Stromal cell of bone marrow (primary cell): Measurements from ENCODE around the gene CYP4F11.
"Not testable (repeated sequence)": the region's sequence is repeated elsewhere in the genome, so short reads cannot be mapped to it uniquely, and the experiment has no call there.

ENCODE experiments used
- DNase-seq: peaks from one replicate; pipeline ENCODE4 v3.0.0-alpha.2; 2012; ENCODE audit warnings: low read depth

CYP4F11 gene

DNA sequence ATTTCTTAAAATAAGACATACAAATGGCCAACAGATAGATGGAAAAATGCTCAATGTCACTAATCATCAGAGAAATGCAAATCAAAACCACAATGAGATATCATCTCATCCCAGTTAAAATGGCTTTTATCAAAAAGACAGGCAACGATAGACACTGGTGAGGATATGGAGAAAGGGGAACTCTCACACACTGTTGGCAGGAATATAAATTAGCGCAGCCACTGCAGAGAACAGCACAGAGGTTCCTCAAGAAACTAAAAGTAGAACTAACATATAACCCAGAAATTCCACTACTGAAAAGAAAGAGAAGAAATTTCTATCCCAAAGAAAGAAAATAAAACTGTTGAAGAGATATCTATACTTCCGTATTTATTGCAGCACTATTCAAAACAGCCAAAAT is 51.0 kb downstream of the CYP4F11 start:
- DNase-seq, result not testable (repeated sequence)

DNA sequence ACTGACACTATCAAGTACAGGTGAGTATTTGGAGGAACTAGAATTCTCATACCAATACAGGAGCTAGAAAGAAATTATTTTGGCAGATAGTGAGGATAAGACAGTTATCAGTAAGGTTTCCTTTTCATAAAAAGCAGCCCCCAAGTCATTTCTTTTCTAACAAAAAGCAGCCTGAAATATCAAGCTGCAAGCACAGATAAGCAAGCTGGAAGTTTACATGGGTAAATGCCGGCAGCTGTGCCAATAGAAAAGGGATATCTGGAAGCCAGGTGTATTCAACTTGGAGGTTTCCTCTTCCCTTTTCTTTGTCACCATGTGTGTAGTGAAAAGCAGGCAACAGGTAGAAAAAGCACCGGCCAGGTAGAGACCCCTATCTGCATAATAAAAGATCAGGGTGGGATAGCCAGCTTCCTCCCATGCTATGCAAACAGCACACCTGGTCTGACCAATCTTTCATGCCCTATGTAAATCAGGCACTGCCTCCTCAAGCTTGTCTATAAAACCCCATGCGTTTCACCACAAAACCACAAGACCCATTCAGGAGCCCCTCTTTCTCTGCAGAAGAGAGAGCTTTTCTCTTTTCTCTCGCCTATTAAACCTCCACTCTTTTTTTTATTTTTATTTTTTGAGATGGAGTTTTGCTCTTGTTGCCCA is 59.4 kb downstream of the CYP4F11 start:
- DNase-seq, result no peak

DNA sequence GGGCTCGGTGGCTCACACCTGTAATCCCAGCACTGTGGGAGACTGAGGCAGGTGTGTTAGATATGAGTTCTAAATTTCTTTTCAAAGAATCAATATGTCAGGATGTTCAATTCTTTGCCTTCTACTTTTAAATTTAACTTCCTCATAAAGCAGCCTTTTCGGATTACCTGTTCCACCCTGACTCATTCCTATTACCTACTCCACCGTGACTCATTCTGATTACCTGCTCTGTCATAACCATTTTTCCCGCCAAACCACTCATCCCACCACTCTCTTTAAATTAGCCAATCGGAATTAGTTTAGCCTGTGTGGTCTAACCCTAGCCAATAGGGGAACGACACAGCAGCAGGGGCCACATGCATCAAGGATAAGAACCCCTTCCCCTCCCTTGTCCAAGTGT is 60.6 kb downstream of the CYP4F11 start:
- not testable (repeated sequence) for DNase-seq

DNA sequence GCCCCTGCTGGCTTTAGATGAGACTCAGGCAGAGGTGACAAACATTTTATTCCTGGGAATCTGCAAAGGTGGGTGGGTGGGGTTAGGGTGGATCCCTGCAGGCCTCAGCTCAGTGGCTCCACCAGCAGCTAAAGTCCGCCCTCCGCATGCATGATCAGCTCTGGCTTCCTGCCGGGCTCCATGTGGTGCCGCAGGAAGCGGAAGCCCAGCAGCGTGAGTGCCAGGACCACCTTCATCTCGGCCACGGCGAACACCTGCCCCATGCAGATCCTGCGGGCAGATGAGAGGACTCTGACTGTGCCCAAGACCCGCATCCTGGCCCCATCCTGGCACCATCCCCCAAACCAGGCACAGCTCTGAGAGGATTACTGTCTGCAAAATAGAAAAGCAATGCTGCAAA is 62.8 kb downstream of the CYP4F11 start:
- no peak for DNase-seq

DNA sequence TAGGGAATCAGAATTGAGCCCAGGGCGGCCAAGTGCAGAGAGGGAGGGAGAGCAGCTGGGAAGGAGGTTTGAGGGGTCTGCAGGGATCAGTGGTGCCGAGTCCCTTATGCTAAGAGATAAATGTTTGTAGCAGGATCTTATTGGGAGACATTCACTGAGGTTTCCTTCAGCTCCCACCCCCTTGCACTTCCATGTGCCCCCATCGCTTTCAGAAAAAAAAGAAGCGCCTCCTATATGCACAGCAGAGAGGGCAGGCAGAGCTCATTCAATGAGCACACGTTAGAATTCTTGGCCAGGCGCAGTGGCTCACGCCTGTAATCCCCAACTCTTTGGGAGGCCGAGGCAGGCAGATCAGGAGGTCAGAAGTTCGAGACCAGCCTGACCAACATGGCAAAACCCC is 64.5 kb downstream of the CYP4F11 start:
- no peak for DNase-seq

DNA sequence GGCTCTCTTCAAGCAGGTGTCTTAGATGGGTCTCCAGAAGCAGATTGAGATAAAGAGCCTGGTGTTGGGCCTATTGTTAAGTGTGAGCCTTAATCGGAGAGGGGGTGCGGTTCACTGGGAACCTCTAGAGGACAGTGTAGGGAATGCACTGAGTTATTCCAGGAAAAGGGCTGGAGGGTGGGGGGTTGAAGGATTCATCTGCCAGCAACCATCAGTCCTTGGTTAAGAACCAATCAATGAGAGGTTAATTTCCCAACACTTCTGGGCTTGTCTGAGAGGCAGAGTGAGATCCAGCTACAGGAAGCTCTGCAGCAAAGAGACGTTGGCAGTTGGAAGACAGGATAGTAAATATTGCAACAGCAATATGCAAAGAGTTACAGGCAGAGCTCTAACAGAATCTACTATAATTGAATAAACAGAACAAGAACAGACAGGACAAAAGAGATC is 65.2 kb downstream of the CYP4F11 start:
- DNase-seq, result no peak

DNA sequence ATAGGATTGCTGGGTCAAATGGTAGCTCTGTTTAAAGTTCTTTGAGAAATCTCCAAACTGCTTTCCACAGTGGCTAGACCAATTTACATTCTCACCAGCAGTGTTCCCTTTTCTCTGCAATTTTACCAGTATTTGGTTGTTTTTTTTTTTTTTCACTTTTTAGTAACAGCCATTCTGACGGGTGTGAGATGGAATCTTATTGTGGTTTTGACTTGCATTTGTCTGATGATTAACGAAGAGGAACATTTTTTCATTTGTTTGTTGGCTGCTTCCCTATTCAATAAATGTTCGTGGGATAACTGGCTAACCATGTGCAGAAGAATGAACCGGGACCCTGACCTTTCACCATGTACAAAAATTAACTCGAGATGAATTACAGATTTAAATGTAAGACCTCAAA is 67.7 kb downstream of the CYP4F11 start:
- DNase-seq, result no peak

DNA sequence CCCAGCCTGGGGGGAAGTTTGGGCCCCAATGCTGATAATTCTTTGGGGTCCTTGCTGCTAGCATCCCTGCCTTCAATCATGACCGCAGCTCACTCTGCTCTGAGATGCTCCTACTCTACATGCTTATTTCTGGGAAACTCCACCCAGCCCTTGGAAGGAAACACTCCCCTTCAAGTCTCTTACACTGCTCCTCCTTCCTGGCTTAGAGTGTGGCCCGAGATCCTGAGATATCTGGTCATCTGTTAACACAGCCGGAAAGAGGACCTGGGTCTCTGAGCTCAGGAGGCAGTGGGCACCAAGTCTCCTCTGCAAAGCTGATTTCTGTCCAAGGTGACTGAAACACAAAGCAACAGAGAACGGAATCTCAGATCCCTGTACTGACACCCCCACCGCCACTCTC is 69.5 kb downstream of the CYP4F11 start:
- no peak for DNase-seq

DNA sequence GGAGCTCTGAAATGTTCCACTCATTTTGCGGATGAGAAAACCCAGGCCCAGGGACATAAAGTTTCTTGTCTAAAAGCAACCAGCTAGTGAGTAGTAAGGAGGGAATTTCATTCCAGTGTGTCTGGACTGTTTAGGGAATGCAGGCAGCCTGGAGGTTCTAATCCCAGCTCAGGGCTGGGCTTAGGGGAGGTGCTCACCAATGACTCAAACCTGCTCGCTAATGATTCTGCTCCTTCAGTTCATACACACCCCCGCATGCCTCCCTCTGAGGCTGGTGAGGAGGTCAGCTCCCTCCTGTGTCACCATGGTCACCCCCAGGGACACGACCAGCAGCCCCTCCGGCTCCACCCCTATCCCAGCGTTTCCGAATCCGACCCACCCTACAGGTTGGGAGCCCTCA is 71.1 kb downstream of the CYP4F11 start:
- DNase-seq, result no peak

DNA sequence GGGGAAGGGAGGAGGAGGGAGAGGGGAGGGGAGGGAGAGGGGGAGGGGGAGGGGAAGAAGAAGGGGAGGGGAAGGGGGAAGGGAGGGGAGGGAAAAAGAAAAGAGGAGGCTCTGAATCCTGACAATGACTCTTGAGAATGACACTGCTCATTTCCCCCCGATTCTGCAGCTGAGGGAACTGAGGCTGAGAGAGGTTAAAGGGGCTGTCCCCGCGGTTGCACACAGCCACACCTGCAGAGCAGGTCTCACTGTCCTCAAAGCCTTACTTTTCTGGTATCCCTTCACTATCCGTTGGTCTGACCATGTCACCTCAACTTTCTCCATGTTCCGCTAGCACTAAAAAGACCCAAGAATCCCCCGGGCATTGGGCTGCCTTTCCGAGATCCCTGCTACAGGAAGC is 71.9 kb downstream of the CYP4F11 start:
- no peak for DNase-seq
